Measurements from ENCODE around the gene ITM2B.

The ITM2B gene

DNA sequence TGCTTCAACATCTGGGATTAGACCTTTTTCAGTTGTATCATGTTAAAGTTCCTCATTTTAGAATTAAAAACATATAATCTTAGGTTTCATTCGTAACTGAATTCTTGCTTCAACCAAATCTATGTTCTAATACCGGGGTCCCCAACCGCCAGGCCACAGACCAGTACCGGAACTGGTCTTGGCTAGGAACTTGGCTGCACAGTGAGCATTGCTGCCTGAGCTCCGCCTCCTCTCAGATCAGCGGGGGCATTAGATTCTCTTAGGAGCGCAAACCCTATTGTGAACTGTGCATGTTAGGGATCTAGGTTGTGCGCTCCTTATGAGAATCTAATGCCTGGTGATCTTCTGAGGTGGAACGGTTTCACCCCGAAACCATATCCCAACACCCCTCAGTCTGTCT lies 19.2 kb downstream of the ITM2B start:
- no peak for TF ChIP-seq ZFX (IDR thresholded peaks at IDR 0.05)
- TF ChIP-seq, protein P1, sequence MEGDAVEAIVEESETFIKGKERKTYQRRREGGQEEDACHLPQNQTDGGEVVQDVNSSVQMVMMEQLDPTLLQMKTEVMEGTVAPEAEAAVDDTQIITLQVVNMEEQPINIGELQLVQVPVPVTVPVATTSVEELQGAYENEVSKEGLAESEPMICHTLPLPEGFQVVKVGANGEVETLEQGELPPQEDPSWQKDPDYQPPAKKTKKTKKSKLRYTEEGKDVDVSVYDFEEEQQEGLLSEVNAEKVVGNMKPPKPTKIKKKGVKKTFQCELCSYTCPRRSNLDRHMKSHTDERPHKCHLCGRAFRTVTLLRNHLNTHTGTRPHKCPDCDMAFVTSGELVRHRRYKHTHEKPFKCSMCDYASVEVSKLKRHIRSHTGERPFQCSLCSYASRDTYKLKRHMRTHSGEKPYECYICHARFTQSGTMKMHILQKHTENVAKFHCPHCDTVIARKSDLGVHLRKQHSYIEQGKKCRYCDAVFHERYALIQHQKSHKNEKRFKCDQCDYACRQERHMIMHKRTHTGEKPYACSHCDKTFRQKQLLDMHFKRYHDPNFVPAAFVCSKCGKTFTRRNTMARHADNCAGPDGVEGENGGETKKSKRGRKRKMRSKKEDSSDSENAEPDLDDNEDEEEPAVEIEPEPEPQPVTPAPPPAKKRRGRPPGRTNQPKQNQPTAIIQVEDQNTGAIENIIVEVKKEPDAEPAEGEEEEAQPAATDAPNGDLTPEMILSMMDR (conservative IDR thresholded peaks at IDR 0.05), result no peak
- no peak overlapping the region for H3K27ac ChIP-seq

DNA sequence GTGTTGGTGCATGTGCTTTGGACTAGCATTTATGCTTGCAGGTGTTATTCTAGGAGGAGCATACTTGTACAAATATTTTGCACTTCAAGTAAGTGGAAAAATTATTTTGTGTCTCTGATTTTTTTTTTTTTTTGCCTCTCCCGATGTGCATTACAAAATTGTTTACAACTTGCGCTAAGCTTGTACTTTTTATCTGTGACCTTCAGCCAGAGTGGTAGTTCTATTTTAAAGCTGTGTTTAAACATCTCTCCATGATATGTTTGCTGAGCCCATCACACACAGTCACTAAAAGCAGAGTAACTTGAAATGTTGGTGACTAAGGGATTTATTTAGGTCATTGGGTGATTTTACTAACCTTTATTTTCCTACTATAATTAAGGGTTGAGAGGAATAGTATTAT lies 20.8 kb downstream of the ITM2B start:
- H3K27ac ChIP-seq, result no peak overlapping the region
- no peak for TF ChIP-seq ZFX (IDR thresholded peaks at IDR 0.05)
- TF ChIP-seq, protein P1 (conservative IDR thresholded peaks at IDR 0.05), result no peak

DNA sequence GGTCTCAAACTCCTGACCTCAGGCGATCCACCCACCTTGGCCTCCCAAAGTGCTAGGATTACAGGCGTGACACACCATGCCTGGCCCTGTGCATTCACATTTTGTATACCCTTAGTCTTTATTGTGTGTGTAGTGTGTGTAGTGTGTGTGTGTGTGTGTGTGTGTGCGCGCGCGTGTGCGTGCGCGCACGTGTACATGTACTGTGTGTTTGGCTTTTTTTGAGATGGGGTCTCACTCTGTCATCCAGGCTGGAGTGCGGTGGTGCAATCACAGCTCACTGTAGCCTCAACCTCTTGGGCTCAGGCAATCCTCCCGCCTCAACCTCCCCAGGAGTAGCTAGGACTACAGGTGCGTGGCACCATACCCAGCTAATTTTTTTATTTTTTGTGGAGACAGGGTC lies 22.1 kb downstream of the ITM2B start:
- no peak overlapping the region for H3K27ac ChIP-seq
- no peak for TF ChIP-seq ZFX (IDR thresholded peaks at IDR 0.05)
- TF ChIP-seq, protein P1 (conservative IDR thresholded peaks at IDR 0.05), result no peak

DNA sequence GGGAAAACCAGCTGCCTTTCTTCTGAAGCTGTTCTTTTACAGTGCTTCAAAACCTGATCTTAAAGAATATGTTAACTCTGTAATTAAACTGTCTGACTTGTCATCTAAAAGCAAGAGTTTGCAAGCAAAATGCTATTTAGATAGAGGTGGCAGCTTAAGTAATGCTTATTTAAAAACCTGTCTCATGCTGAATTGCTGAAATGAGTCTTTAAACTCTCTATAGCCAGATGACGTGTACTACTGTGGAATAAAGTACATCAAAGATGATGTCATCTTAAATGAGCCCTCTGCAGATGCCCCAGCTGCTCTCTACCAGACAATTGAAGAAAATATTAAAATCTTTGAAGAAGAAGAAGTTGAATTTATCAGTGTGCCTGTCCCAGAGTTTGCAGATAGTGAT lies 22.9 kb downstream of the ITM2B start:
- H3K27ac ChIP-seq, result no peak overlapping the region
- TF ChIP-seq, protein P1 (conservative IDR thresholded peaks at IDR 0.05), result no peak
- no peak for TF ChIP-seq ZFX (IDR thresholded peaks at IDR 0.05)

DNA sequence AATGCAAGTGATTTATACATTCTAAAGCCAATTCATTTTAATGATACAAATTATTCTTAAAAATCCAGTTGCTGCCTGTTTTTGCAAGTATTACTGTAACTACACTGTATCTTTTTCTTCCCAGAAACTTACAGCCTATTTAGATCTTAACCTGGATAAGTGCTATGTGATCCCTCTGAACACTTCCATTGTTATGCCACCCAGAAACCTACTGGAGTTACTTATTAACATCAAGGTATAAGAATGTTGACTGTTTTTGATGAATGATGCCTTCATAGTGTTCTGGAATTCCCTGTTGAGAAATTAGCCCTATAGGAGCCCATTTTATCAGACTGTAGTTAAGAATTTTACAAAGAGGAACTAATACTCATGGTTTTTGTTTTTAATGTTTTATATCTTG lies 25.0 kb downstream of the ITM2B start:
- H3K27ac ChIP-seq, result no peak overlapping the region
- TF ChIP-seq, protein P1 (conservative IDR thresholded peaks at IDR 0.05), result no peak
- no peak for TF ChIP-seq ZFX (IDR thresholded peaks at IDR 0.05)

DNA sequence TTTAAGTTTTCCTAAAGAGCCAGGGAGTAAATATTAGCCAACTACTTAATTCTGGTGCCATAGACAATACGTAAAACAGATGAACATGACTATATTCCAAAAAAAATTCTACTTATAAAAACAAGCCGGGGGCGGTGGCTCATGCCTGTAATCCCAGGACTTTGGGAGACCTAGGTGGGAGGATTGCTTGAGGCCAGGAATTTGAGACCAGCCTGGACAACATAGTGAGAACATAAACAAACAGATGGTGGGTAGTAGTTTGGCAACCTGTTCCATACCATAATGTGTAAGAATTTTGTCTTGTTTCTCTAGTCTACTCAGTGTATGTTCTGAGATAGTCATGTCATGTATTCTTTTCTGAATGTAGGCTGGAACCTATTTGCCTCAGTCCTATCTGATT lies 25.4 kb downstream of the ITM2B start:
- TF ChIP-seq, protein P1 (conservative IDR thresholded peaks at IDR 0.05), result no peak
- no peak for TF ChIP-seq ZFX (IDR thresholded peaks at IDR 0.05)
- no peak overlapping the region for H3K27ac ChIP-seq

DNA sequence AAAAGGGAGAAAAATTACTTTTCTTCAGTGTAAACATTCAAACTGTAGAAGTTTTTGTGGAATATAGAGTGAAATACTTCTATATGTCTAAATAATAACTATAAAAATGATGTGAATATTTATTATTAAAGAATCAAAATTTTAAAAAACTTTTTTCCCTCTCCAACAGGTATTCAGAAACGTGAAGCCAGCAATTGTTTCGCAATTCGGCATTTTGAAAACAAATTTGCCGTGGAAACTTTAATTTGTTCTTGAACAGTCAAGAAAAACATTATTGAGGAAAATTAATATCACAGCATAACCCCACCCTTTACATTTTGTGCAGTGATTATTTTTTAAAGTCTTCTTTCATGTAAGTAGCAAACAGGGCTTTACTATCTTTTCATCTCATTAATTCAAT lies 28.0 kb downstream of the ITM2B start:
- TF ChIP-seq, protein P1 (conservative IDR thresholded peaks at IDR 0.05), result no peak
- no peak for TF ChIP-seq ZFX (IDR thresholded peaks at IDR 0.05)
- H3K27ac ChIP-seq, result no peak overlapping the region

All from C4-2B (cell line).